NCI-H69 (cell line): ENCODE measurements around the gene SLTM.
"Not testable (repeated sequence)": the region's sequence is repeated elsewhere in the genome, so short reads cannot be mapped to it uniquely, and the experiment has no call there.

Experiments
- DNase-seq: peaks from one replicate; lab custom pipeline; 2025; lab: John Stamatoyannopoulos, UW

Gene SLTM

DNA sequence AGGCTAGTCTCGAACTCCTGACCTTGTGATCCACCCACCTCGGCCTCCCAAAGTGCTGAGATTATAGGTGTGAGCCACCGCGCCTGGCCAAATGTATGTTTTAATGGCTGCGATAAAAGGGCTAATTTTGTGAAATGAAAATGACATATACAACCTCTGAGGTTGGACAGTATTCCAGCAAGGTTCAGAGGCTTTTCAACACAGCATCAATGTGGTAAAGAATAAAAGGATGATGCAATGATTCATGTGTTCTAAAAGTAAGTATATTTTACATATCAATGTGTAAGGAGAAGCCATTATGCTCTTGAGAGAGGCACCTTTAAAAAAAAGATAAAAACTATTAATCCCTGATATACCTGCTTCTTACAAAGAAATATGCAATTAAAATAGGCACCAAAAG is 6.7 kb downstream of the SLTM start:
- no peak for DNase-seq

DNA sequence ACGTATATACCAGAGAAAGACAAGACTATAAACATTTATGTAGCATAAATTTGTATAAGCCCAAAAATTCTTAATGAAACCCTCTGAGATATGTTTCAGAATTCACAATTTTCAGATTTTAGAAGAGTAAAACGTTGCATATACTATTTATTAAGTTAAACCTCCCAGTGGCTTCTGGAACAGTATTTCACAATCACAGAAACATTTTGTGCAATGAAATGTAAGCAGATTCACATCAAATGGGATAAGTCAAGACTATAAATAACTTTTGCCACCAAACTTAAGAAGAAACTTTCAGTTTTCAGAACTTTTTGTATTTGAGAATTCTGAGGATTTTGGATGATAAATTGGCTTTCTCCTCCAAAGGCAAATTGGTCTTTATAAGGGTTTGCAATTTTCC is 9.2 kb downstream of the SLTM start:
- DNase-seq: no peak

DNA sequence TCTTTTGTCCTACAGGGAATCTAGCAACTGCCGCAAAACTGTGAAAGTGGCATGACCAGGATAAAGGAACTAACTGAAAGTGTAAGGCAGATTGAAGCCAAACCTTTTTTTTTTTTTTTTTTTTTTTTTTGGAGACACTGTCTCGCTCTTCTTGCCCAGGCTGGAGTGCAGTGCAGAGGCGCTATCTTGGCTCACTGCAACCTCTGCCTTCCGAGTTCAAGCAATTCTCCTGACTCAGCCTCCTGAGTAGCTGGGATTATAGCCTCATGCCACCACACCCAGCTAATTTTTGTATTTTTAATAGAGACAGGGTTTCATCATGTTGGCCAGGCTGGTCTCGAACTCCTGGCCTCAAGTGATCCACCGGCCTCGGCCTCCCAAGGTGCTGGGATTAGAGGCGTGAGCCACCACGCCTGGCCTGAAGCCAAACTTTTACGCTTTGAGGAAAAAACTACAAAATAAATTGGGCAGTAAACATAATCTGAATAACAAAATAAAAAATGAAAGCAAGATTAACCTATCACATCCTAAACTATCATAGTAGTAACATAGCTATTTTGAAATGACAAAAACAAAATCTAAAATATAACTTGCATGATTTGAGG is 9.7 kb downstream of the SLTM start:
- no peak for DNase-seq

DNA sequence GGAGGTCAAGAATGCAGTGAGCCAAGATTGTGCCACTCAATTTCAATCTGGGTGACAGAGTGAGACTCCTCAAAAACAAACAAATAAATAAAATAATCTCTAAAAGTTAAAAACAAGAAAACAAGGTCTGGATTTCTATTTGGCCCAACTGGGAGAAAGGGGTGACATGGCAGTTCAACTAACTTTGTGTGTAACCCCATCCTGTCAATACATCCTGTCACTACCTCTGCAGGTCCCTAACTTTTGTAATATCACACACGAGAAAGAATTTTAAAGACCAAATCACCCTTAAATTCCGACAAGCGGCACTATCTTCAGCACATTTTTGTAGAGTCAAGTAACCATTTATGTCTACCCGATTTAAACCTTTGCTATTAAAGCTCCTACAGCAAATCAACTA is 10.2 kb downstream of the SLTM start:
- DNase-seq: no peak

DNA sequence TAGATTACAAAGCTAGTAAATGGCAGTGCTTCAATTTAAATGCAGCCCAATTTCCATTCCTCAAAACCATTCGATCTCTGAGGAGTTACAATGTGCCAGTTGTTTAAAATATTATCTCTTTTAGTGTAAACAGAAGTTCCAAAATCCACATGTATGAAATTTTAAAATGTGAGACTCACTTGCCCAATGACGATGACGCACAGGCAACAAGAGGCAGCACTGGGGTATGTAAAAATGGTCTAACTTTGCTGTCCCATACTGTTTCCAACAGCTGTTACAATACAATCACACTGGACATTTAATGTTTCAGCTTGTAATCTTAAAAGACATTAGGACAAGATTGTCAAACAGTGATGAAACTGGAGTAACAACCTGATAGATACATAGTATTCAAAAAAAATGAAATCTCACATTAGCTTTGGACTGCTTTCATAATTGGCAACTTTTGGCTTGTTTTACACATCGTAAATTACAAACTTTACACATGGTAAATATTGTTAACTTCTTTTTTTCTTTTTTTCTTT is 12.2 kb downstream of the SLTM start:
- DNase-seq: no peak

DNA sequence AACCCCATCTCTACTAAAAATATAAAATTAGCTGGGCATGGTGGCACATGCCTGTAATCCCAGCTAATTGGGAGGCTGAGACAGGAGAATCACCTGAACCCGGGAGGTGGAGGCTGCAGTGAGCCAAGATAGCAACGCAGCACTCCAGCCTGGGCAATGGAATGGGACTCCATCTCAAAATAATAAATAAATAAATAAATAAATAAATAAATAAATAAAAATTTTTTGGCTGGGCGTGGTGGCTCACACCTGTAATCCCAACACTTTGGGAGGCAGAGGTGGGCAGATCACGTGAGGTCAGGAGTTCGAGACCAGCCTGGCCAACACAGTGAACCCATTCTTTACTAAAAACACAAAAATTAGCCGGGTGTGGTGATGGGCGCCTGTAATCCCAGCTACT is 13.0 kb downstream of the SLTM start:
- DNase-seq: not testable (repeated sequence)

DNA sequence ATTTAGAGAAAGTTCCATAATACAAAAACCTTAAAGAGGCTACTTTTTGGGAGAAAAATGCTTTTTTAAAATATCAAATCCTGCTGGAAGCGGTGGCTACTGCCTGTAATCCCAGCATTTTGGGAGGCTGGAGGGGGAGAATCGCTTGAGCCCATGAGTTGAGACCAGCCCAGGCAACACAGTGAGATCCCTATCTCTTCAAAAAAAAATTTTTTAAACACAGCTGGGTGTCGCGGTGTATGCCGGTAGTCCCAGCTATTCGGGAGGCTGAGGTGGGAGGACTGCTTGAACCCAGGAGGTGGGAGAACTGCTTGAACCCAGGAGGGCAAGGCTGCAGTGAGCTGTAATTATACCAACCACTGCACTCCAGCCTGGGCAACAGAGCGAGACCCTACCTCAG is 14.2 kb downstream of the SLTM start:
- no peak for DNase-seq

DNA sequence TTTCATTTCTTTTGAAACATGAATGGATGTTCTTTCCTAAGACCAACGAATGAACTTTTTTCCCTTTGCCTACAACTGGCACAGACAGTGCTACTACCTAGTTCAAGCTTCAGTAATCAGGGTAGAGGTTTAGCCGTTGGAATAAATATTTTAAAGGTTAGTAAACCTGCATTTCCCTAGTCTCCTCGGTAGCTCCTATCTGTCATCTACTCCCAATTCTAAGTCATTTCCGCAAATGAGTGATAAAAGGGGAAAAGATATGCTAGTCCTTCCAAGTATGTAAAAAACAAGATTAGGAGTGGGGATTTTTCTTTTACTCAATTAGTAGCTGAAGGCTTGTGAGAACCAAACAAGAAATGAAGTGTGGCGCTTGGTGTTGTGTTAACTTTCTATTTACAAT is 15.2 kb downstream of the SLTM start:
- no peak for DNase-seq

DNA sequence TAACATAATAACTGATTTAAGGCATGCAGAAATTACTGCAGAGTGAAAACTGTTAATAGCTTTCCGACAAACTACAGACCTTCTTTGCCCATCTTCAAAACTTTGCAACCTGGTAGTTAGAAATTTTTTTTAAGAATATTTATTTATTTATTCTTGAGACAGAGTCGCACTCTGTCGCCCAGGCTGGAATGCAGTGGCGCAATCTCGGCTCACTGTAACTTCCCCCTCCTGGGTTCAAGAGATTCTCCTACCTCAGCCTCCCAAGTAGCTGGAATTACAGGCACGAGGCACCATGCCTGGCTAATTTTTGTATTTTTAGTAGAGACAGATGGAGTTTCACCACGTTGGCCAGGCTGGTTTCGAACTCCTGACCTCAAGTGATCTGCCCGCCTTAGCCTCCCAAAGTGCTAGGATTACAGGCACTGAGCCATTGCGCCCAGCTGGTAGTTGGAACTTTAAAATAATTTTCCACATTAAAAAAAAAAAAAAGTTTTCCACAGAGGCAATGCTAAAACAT is 15.8 kb downstream of the SLTM start:
- DNase-seq: not testable (repeated sequence)

DNA sequence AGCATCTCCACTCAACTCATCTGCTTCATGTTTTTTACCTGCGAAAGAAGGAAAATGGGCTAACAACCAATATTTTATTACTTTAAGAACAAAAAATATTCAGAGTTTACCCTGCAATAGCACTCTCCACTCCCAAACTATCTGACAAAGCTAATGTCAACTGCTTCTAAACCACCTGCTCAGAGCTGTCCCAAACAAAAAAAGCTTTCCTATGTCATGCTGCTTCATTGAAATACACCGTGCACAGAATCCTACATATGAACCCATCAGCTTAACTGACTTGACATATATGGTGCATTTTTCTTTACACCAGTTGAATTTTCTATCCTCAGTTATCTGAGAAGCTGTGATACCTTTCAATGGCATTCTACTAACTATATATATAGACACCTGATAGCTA is 16.5 kb downstream of the SLTM start:
- DNase-seq: no peak

DNA sequence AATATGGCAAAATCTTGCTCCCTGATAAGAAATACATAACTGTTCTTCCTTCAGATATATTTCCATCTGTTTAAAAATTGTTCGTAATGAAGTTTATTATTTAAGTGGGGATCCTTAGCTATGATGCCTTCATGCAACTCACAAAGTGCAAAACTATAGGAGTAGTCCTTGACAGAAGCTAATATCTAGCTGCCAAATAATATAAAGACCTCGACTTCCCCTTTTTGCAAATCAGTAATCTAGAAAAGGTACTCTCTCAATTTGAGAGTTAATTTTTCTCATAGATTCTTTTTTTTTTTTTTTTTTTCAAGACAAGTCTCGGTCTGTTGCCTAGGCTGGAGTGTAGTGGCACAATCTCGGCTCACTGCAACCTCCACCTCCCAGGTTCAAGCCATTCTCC is 23.0 kb downstream of the SLTM start:
- DNase-seq: no peak

DNA sequence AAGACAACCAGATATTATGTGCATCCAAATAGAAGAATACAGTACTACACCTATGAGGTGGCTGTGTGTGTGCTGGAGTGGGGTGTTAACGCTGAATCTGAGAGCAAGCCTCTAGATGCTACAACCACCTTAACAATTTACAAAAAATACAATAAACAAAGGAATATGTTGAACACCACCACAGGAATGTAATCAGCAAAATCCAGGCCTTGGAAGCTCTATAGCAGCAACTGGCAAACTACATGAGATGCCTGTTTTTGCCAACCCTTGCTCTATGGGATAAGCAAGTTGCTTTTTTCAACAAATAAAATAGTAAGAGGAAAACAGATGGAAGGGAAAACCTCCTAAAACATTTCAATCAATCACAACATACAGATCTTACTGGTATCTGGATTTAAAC is 23.9 kb downstream of the SLTM start:
- DNase-seq: no peak

DNA sequence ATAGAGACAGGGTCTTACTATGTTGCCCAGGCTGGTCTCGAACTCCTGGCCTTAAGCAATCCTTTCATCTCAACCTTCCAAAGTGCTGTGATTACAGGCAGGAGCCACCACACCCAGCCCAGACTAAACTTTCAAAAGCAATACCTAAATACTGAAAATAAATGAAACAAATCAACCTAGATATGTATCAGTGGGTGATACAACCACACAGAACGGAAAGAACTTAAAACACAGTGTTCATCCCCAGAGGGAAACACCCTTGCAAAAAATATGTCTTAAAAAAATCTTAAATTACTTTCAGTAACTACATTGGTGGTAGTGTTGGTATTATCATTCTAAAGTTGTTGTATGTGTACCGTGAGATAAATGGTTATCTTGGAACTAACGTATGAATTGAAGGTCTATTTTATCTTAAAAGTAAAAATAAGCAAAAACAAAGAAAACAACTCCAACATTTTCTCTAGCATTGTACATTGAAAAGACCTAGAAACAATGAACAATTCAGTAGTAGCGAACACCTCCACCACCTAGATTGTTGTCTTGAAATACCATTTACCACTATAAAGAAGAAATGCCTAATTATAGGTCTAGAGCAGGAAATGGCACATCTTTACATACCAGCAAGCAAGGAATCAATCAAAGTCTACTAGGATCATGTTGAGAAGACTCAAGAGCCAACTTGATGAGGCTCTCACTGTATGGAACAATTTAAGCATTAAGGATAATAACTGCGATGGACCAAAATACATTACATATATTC is 24.7 kb downstream of the SLTM start:
- peak; percentile 5 for DNase-seq

DNA sequence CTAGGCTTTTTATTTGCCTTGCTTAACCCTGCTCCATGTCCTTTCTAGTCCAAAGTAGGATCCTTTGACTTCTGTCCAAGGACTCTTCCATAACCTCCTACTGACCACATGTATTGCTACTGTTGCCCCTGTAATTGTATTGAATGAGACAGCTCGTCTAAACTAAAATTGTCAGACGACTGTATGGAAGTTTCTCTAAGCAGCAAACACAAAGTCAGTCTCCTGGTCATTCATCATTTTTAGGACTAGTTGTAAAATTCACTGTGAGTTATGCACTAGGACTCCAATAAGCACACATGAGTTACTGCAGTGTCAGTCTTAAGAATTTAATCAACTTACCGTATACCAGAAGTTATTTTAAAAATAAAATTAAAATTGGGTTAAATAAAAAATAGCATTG is 32.8 kb downstream of the SLTM start:
- no peak for DNase-seq

DNA sequence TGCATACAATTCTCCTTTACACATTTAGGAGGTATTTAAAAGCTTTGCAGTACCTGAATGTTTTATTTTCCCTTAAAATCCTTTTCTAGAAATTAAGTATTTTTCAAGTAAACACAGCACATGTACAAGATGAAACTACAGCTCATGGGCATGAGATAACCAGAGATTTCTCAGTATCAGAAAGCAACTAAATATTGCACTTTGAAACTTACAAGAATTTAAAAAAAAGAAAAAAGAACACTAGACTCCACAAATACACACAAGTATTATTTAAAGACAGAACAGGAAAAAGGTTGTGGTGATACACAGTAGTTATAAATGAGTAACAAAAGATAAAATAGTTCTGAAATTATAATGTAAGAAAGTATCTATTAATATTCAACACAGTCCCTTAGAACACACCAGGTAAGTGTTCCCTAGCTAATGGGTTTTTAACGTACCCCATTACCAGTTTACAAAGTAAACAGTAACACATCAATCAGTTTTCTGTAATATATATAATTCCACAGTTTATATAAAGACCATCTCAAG is 35.3 kb downstream of the SLTM start:
- DNase-seq: no peak

DNA sequence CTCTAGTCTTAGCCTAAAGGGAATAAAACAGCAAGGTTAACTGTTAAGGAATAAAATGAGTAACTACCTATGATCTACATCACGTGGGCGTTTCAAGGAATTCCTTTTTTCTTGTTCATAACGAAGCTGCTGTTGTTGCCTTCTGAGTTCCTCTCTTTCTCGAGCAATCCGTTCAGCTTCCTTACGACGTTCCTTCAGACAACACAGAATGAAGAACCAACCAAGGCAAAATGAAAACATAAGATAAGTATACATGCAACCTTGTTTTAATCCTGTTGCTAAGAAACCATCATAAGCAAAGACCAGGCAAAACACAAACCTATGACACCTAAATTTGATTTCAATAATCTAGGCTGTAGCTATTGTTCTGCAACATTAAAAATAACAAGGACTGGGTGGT is 44.1 kb downstream of the SLTM start:
- no peak for DNase-seq

DNA sequence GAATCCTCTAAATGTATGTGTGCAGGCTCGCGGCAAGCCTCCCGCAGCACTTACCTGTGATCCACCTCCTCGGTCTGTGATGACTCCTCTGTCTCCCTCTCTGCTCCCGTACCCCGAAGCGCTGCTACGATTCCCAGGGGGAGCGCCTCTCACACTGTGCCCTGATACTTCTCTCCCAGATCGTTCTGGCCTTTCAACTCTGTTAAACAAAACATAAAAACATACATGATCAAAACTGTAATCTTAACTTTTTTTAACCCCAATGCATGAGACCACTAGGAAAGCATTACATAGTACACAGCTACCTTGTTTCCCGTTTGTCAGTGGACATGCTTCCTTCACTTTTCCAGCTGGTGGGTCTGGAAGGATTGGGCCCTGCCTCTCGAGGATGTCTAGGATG is 46.6 kb downstream of the SLTM start:
- DNase-seq: no peak

DNA sequence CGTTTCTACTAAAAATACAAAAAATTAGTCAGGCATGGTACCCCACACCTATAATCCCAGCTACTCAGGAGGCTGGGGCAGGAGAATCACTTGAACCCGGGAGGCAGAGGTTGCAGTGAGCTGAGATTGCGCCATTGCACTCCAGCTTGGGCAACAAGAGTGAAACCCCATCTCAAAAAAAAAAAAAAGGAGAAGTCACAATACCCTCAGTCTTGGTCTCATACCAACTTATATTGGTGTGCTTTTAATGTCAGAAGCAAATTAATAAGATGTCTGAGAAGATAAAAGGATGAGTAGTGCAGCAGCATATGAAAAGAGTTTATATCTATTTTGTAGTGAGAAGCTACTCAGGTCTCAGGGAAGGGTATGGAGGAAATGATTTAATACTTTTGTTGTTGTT is 49.6 kb downstream of the SLTM start:
- not testable (repeated sequence) for DNase-seq

DNA sequence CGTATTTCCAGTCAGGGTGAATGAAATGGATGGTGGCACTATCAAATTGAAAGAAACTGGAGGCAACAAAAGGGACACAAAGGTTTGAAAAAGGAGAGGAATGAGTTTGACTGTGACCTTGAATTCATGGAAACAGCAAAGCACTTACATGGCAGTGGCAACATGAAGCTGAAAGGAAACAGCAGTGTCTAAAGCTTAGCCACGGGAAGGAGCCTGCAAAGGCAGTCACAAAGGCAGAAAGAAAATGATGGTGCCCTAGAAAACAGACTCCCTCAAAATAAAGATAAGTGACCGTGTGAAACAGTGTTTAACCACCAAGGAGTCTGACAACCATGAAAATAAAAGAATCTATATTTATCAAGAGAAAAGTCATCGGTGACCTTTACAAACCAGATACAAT is 51.2 kb downstream of the SLTM start:
- DNase-seq: no peak

DNA sequence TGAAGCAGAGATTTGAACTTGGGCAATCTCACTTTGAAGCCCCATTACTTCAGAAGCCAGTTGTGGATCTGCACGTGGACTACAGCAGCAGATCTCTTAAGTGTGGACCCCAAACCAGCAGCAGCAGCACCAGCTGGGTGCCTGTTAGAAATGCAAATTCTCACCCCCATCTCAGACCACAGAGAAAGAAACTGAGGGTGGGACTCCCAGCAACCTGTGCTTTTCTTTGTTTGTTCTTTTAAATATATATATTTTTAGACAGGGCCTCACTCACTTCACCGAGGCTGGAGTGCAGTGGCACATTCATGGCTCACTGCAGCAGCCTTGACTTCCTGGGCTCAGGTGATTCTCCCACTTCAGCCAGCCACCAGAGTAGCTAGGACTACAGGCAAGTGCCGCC is 53.2 kb downstream of the SLTM start:
- DNase-seq: no peak

DNA sequence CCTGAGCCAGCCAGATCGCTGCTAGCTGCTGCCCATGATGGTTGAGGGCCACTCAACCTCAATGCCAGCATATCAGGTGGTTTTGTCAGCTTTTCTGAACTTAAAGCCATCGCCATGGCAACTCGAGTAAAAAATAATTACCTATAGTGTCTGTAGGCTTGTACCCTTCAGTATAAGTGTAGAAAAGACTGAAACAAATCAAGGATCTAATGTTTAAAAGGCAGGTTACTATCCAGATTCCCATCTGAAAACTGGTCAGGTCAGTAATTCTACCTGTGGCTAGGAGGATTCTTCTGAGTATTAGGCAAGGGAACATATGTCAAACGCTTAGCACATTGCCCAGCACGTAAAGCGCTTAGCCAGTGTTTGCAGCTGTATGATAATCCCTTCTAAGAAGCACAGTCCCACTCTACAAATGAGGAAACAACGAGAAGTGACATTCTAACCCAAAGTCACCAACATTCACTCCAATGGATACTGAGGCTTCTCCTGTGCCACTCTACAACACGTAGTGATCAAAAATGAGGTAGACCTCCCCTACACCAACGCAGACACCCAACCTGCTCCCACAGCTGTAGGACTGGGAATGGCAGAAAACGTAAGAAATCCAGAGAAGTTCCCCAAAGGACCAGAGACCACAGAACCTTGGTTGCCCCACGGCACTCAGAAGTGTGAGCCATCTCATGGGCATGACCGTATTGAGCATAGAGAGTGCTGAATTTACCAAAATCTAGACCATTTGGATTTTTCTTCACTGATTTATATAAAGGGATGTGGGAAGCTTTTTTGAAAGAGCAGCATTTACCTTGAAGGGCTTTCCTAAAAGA is 55.3 kb downstream of the SLTM start:
- no peak for DNase-seq

DNA sequence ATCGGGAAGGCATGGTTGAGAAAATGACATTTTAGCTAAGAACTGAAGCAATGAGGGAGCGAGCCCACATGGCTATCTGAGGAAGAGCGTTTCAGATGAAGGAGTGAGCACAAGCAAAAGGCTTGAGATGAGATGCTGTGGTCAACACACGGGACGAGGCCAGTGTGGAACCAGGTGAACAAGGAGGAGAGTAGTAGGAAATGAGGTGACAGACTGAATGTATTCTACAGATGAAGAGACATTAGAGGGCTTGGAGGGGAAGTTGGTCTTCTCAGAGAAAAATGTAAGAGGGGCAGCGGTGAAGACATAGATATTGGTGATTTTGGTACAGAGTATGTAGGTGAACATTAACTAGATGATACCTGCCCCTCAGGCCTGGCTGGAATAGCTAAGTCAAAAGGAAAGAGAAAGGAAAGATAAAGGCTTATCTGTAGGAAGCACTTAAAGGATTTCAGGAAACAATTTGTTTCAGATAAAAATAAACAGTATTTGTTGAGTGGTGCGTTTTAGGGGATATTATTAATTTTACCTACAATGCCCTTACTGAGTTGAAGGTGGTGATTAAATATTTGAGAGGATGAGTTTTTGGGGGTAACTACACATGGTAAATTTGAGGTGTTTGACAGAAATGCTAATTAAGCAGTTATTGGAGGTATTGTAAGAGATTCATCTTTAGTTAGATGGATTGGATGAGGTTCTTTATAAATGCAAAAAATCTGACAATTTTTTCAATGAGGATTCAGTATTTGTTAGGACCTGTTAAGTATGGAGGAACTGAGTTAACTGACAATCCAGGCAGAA is 57.0 kb downstream of the SLTM start:
- no peak for DNase-seq
